CD1c-positive myeloid dendritic cell (primary cell): ENCODE data around the gene SLC22A17.
A peak's percentile ranks its signal among the peaks of the same experiment; 100 is the strongest.
"Not testable (repeated sequence)": the region's sequence is repeated elsewhere in the genome, so short reads cannot be mapped to it uniquely, and the experiment has no call there.

Source experiments
- DNase-seq: peaks from one replicate; pipeline ENCODE4 v3.0.0-alpha.2; 2016; ENCODE audit errors: extremely low spot score

SLC22A17 gene

GRCh38 chr14:23339506-23340268 is 13.0 kb downstream of the SLC22A17 start:
- no peak for DNase-seq

DNA sequence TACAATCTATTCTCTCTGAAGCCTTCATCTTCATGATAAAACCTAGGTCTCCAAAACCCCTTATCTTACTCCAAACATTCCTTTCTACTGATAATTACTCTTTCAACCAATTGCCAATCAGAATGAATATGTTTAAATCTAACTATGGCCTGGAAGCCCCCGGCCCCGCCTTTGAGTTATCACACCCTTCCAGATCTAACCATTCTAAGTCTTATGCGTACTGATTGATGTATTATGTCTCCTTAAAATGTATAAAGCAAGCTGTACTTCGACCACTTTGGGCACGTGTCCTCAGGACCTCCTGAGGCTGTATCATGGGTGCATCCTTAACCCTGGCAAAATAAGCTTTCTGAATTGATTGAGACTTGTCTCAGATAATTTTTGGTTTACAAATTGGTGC is 17.1 kb downstream of the SLC22A17 start:
- no peak for DNase-seq

DNA sequence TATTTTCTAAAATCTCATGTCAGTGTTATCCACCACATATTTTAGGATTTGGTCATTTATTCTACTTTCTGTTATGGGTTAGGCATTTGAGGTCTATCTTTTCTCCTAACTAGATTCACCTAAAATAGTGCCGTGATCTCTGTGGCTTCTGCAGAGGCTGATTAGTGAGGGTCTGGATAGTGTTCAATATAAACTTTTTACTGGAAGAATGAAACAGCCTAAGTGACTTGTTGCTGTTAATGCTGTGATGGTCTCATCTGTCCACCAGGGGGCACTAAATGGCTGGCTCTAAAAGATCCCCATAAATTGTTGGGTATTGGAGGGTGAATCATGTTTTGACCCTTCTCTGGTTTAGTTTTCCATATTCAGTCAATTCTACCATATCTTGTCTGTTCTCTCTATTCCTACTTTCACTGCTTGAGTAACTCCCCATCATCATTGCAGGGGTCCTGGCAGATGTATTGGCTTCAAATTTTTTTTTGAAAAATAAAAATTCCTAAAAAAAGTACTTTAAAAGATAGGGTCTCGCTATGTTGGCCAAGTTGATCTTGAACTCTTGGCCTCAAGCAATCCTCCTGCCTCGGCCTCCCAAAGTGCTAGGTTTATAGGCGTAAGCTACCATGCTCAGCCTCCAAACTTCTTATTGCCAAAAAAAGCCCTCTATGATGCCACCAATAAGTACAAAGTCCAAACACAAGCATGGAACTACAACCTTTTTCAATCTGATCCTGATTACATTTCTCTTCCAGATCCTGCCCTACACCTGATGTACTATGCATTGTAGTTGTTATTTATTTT is 24.5 kb downstream of the SLC22A17 start:
- DNase-seq: peak; percentile 80

GRCh38 chr14:23326491-23327332 is 26.0 kb downstream of the SLC22A17 start:
- no peak for DNase-seq

GRCh38 chr14:23325746-23326145 is 26.9 kb downstream of the SLC22A17 start:
- DNase-seq: not testable (repeated sequence)

DNA sequence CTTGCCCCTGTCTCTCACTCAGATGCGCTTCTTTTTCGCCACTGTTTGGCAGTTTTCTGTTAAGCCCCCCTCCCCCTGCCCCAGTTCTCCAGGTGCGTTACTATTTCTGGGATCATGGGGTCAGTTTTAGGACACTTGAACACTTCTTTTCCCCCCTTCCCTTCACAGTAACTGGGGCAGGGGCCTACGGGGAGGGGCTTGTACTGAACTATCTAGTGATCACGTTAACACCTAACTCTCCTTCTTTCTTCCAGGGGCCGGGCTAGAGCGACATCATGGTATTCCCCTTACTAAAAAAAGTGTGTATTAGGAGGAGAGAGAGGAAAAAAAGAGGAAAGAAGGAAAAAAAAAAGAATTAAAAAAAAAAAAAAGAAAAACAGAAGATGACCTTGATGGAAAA is 27.7 kb downstream of the SLC22A17 start:
- DNase-seq: no peak

DNA sequence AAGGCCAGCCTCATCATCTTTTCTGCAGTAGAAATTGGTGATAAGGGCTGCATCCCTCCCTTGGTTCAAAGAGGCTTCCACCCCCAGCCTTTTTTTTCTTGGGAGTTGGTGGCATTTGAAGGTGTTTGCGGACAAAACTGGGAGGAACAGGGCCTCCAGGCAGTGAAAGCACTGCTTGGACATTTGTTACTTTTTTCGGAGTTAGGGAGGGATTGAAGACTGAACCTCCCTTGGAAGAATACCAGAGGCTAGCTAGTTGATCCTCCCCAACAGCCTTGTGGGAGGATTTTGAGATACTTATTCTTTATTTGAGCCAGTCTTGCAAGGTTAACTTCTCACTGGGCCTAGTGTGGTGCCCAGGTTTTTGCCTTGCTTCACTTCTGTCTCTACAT is 28.2 kb downstream of the SLC22A17 start:
- DNase-seq: no peak

DNA sequence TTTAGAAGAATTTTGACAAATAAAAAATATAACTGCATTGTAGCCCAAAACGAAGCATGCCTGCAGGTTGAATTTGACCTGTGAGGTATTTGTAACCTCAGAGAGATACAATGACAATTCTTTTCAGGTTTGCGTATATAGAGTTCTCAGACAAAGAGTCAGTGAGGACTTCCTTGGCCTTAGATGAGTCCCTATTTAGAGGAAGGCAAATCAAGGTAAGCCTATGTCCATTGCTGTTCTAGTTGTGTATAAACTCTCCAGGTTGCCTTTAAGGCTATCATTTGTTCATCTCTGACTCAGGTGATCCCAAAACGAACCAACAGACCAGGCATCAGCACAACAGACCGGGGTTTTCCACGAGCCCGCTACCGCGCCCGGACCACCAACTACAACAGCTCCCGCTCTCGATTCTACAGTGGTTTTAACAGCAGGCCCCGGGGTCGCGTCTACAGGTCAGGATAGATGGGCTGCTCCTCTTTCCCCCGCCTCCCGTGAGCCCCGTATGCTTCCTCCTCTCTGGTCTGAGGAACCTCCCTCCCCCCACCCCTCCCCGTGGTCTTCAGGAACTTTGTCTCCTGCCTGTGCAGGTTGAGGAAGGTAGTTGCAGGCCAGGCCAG is 28.7 kb downstream of the SLC22A17 start:
- no peak for DNase-seq

DNA sequence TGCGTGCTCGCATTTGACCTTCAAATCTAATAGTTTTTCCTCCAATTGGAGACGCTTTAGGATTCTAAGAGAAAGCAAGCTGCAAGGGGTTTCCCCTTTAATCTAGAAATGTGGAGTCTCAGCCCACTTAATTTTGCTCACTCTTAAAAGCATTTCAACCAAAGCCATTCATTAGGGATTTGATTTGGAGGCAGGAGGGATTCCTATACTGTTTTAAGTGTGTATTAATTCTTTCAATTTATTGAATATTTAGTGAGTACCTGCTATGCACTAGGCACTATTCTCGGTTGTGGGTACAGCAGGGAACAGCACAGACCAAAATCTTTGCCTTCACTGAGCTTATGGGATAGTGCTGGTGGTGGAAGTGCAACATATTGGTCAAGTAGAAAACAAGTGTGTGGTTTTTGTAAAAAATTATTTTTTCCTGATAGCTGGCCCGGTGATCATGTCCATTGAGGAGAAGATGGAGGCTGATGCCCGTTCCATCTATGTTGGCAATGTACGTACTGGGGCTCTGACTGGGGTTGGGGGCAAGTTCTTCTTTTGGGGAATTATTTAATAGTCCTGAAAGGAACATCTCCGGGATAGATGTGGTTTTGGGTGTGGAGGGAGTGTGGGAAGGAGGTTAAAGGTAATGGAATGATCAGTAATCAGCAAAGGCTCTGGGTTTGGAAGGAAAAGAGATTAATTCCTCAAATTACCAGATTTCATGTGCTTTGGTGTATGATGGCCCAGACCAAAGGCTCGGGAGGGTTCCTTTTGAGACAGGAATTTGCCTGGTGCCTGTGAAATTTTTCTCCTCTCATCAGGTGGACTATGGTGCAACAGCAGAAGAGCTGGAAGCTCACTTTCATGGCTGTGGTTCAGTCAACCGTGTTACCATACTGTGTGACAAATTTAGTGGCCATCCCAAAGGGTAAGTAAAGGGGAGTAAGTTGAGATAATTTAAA is 29.8 kb downstream of the SLC22A17 start:
- DNase-seq: no peak

DNA sequence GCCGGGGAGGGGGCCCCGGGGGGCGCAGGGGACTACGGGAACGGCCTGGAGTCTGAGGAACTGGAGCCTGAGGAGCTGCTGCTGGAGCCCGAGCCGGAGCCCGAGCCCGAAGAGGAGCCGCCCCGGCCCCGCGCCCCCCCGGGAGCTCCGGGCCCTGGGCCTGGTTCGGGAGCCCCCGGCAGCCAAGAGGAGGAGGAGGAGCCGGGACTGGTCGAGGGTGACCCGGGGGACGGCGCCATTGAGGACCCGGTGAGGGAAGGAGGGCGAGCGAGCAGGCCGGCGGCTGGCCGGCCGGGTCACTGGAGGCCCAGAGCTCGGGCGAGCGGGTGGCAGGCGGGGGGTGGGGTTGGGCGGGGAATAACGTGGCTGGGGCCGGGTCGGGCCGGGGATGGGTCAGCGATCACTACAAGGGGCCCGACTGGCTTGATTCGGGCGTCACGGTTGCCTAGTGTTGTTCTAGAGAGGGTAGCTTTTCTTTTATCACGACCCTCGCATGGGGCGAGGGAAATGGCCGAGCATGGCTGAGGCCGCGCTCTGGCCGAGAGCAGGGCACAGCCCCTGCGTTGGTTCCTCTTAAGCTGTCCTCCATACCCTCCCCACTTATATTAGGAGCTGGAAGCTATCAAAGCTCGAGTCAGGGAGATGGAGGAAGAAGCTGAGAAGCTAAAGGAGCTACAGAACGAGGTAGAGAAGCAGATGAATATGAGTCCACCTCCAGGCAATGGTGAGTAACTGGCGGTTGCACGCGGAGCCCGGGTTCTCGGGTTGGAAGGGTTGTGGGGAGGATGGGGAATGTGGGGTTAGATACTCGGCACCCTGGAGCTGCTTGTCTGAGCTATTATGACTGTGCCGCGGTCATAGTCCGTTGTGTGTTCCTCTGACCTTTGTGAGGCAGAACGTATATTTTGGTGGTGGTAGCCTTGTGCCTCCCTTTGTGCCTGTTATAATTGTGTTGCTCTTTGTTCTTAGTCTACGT is 30.8 kb downstream of the SLC22A17 start:
- DNase-seq: peak; percentile 48

DNA sequence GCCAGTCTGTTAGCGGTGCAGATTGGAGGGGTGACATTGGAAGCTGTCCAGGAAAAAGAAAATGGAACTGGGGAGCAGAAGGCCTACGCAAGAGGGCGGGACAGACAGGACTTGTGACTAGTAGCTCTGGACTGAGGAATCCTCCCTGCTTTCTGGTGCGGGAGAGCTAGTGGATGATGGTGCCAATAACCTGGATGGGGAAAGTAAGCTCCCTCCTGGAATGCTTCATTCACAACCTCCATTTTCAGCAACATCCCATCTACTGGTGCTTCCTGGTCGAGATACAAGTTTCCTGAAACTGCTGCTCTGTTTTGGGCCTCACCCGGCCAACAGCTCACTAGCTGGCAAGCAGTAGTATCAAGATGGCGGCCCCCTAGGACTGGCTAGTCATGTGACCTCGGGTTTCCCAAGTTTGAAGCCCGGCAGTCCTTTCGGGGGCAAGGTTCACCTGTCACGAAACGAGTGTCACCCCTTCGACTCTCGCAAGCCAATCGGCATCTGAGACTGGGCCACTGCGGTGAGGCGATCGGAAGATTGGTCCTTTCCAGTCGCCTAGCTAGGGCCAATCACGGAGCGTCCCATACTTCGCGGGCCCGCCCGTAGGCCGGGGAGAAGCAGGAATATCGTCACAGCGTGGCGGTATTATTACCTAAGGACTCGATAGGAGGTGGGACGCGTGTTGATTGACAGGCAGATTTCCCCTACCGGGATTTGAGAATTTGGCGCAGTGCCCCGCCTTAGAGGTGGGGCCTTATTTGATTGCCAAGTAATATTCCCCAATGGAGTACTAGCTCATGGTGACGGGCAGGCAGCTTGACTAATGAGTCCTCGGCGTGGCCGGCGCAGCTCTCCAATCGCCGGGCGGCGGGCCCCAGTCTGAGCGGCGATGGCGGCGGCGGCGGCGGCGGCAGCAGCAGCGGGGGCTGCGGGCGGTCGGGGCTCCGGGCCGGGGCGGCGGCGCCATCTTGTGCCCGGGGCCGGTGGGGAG is 31.8 kb downstream of the SLC22A17 start, which contains the start of gene PABPN1:
PABPN1 (plus strand) TSS at position 874 of the 988 bp plus-strand sequence; CDS start at position 887, 13 bp downstream.
- peak; percentile 100 for DNase-seq

DNA sequence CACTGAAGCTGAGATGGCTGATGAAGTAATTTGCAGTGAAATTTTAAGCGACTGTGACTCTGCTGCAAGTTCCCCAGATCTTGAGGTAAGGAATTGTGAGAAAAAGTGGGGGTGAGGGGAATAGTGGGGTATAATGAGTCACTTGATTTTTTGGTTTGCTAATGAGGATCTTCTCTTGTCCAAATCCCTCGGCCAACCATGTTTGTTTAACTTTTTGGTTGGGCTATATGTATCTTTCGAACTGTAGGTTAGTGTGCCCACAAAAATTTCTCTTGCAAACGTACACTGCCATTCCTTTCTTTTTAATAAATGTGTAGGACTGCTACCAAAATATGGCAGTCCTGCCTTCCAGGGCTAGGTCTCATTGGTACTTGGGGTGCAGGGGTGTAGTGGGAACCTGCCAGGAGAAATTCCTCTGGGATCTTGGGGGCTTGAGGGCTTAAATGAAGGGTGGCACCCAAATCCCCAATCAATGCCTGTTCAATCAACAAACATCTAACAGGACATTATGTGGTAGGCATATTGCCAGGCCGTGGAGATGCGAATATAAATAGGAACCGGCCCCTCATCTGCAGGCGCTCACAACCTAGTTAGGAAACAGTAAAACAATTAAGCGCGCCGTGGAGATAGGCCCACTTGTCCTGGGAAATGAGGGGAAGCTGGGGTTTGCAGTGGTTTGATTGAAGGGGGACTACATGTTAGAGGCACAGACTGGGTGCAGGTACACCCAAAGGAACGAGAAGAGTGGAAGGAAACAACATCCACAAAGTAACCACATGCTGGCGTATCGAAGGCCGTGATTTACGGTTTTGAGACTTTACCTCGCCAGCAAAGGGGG is 32.7 kb downstream of the SLC22A17 start:
- DNase-seq: no peak

GRCh38 chr14:23316300-23316699 is 36.4 kb downstream of the SLC22A17 start:
- no peak for DNase-seq

GRCh38 chr14:23310546-23310945 is 42.1 kb downstream of the SLC22A17 start:
- no peak for DNase-seq

- no peak for DNase-seq
Observed at GRCh38 chr14:23308721-23309445, 43.8 kb downstream of the SLC22A17 start.
